HG03060 (cell line): ENCODE results near the gene CDC42EP2.

Source experiments
- ATAC-seq: cut with Tn5 transposase; IDR thresholded peaks from one replicate; pipeline ENCODE4 v1.9.1; 2021; ENCODE audit warnings: low read depth, moderate number of reproducible peaks; ENCODE audit not compliant: unreplicated experiment

Gene CDC42EP2

DNA sequence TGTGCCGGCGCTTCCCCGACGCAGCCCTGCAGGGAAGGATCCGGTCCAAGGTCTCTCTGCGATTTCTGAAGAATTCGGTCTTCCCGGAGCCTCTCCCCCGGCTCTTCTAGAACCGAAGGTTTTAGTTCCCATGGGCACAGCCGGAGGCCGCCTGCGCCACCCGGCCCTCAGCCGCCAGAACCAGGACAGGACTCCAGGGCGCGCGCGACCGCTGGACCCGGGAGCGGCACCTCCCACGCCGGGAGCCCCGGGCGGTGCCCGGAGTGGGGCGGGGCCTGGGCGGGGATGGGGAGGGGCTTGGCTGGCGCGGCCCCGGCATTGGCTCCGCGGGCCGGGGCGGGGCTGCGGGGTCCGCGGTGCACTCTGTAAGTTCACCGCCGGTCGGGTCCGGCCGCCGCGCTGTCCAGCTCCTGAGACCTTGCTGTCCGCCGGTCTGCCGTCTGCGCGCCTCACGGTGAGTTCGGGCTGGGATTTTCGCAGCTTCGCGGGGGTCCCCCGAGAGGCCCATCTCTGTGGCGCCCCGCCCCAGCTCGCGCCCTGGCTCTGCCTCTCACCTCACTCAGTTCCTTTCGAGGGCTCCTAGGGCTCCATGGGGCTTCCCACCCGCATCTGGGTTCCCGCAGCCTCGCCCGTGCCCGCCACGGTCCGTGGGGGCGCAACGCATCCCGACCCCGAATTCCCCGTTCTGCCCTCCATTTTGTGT is at the start of gene CDC42EP2:
CDC42EP2 (plus strand) TSS at position 366 of the 703 bp plus-strand sequence. CDS start 6,033 bp downstream, outside the sequence.
- no peak for ATAC-seq

GRCh38 chr11:65266210-65266609 is 48.5 kb upstream of the CDC42EP2 start:
- no peak for ATAC-seq

- ATAC-seq = no peak
These were observed 39.7 kb upstream of the CDC42EP2 start for GRCh38 chr11:65274735-65275682.

GRCh38 chr11:65275906-65276305 is 38.8 kb upstream of the CDC42EP2 start:
- ATAC-seq = no peak

DNA sequence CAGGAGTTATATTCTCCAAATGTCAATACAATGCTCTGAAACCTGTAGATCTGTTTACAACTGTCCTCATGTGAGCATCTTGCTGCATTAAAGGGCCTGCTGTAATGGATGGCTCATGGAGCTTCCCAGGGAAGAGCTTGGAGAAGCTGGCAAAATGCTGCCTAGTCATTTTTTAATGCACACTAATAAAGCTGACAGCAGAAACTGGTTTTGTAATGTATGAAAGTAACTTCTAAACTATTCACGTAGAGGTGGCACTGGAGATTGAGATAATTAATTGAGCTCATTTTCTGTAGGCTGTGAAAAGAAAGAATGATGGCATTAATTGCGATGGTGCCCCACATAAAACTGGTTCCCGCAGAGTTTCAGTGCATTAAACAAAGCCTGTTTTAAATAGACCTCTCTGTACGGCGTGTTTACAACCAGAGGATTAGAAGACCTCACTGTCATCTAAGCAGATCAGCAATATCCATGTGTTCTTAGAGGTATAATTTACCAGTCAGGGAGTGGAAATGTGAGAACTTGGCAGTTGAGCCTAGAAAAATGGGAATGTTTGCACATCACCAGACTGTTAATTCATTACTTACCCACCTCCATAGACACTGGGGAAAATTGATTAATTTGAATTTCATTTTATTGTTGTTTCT is 36.9 kb upstream of the CDC42EP2 start:
- no peak for ATAC-seq

- ATAC-seq = no peak
These were observed 36.3 kb upstream of the CDC42EP2 start for GRCh38 chr11:65278356-65278755.

- ATAC-seq = no peak
These were observed 35.4 kb upstream of the CDC42EP2 start for GRCh38 chr11:65279279-65279678.

- ATAC-seq = no peak
These were observed 34.8 kb upstream of the CDC42EP2 start for GRCh38 chr11:65279741-65280440.

DNA sequence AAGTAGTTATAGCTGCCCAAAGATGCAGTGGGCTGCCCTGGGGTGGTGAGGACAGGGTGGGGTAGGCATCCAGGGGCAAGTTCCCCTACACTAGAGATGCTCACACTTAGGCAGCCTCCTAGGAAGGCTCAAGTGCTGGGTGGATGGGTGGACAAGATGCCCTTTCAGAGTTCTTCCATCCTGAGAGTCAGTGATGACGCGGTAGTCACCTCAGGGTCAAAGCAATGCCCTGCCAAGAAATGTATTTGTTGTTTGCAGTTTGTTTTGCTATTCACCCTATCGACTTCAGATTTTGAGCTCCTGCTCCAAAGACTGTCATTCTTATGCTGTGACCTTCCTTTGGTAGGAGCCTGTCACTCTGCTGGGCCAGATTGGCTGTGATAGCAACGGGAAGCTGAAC is 34.0 kb upstream of the CDC42EP2 start:
- no peak for ATAC-seq

DNA sequence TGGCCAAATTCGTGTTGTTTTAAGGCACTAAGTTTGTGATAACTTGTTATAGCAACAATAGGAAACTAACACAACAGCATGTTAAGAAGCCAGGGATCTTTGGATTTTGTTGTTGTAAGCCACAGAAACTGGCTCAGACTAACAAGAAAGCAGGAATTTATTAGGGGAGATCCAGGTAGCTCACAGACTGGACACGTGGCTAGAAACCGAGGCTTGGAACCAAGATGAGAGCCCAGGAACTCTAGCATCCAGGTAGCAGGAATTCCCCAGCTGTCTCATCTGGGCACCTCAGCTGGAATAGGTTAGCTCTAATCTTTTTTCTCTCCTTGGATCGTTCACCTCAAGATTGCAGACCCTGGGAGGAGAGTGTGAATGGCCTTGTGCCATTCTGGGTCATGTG is 28.0 kb upstream of the CDC42EP2 start:
- ATAC-seq = no peak

GRCh38 chr11:65287601-65288000 is 27.1 kb upstream of the CDC42EP2 start:
- no peak for ATAC-seq

GRCh38 chr11:65288706-65289536 is 25.7 kb upstream of the CDC42EP2 start:
- no peak for ATAC-seq

DNA sequence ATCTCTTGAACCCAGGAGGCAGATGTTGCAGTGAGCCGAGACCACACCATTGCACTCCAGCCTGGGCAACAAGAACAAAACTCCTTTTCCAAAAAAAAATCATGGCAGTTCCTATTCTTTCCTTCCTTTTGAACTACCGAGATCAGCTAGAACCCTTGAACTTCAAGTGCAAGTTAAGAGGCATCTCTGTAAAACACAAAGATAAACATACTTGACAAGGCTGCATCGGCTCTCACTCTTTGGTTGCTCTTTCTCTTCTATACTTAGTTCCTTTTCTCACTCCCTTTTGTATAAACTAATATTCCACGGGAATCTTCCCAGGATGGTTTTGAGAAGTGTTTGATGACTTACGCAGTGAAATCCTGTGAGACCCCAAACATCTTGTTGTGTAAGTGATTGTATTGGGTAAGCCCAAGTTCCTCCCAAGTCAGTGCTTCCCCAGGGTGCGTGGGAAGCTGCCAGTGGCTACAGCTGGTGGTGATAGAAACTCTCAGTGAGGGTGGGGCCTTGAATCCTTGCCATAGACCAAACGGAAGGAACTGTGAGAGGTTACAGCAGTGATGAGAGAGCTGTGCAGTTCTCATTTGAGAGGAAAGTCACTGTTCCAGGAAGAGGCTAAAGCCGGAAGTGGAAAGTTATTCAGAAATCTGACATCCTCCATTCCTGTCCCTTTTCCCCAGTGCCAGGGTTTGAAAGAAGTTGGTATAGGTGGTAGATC is 24.1 kb upstream of the CDC42EP2 start:
- ATAC-seq = no peak

DNA sequence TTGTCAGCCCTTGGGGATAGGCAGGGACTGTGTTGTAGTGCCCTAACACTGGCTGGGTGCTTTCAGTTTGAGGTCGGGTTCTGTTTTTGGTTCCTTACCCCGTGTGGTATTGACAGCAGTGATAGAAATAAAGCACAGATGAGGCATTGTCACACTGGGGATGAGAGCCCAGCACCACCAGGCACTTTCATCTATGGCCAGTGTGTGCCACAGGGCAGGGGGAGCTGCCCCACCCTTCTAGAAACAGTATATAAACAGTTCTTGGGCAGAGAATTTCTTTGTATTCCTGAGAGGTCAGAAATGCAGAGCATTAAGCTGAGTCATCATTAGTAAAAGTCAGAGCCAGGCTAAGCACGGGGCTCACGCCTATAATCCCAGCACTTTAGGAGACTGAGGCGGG is 23.1 kb upstream of the CDC42EP2 start:
- ATAC-seq = no peak

- ATAC-seq = no peak
These were observed 21.8 kb upstream of the CDC42EP2 start for GRCh38 chr11:65292890-65293289.

DNA sequence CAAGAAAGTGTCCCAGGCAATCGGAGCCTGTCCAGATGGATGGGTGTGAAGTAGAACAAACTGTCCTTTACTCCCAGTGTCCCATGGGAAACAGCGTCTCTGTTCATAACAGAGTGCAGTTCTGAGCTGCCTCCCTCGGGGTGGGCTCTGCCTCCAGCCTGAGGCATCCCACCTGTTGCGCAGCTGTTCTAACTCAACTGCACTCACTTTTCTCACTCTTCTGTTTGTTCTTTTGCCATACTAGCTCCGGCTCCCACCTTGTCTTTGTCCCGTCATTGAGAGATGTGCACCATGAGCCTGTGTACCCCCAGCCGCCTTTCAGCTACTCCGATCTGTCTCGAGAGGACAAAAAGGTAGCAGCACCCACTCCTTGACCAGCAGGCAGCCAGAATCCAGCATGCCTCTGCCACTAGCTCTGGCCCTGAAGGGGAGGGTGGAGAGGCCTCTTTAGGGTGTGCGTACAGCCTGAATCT is 20.7 kb upstream of the CDC42EP2 start:
- no peak for ATAC-seq

DNA sequence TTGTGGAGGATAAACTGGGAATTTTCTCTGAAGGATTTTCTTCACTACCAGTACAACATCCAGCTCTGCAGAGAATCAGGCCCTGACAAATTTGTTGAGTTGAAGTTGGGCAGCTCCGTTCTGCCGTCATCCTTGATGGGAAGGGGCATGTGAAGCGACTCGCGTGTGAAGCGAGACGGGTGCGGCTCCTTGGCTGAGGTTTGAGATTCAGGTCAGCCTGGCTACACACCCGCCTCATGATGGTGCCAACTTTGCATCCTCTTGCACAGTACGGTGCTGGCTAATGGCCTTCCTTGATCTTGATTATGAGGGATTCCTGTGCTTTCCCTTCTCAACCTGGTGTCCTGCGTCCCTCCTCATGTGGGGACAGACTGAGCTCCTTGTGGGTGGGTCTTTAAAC is 19.7 kb upstream of the CDC42EP2 start:
- no peak for ATAC-seq

DNA sequence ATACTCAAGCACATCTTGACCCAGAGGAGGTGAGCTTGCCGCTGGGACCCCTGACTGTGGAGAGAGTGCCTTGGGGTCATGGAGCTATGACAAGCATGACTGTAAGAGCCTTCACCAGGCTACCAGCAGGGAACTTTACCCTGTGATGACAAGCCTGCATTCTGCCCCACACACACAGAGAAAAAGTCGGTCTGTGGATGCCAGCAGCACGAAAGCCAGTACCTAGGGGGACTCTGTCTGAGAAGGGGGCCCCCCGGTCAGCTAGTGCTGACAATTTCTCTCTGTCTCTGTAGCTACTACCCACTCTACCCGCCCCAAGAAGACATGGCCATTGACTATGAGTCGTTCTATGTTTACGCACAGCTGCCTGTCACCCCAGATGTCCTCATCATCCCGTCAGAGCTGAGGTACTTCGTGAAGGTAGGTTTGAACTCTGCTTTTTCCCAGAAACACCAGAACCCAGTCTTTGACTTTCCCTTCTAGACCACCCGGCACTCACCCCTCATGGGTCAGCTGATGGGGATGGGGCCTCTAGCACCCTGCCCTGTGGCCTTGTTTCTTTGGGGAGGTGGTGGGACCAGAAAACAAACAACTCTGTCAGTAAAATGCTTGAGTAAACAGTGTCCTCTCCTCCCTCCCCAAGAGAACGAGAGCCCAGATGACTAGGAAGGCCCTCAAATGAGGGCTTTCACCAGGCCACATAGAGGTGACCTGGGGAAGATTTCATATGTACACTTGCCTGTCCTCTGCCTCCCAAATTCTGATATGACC is 18.9 kb upstream of the CDC42EP2 start:
- ATAC-seq = no peak
